Measurements from ENCODE around the gene TNFRSF6B.

DNA sequence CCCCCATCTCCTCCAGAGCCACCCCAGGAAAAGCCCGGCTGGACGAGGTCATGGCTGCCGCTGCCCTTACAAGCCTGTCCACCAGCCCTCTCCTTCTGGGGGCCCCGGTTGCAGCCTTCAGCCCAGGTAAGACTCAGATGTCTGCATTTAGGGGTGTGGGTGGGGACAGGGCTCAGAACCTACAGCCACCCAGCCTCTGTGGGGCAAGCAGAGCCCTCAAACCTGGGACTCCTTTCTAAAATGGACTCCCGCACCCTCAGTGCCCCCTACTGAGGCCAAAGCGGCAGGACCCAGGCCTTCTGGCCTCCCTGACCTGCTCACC is 44.9 kb downstream of the TNFRSF6B start:
- TF ChIP-seq, protein P1, sequence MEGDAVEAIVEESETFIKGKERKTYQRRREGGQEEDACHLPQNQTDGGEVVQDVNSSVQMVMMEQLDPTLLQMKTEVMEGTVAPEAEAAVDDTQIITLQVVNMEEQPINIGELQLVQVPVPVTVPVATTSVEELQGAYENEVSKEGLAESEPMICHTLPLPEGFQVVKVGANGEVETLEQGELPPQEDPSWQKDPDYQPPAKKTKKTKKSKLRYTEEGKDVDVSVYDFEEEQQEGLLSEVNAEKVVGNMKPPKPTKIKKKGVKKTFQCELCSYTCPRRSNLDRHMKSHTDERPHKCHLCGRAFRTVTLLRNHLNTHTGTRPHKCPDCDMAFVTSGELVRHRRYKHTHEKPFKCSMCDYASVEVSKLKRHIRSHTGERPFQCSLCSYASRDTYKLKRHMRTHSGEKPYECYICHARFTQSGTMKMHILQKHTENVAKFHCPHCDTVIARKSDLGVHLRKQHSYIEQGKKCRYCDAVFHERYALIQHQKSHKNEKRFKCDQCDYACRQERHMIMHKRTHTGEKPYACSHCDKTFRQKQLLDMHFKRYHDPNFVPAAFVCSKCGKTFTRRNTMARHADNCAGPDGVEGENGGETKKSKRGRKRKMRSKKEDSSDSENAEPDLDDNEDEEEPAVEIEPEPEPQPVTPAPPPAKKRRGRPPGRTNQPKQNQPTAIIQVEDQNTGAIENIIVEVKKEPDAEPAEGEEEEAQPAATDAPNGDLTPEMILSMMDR (IDR thresholded peaks at IDR 0.05): no peak
- TF ChIP-seq ZFX (IDR thresholded peaks at IDR 0.05; ENCODE audit: borderline replicate concordance): no peak

All from 22Rv1 (cell line).